ENCODE data around the gene ERC2.

Gene ERC2

DNA sequence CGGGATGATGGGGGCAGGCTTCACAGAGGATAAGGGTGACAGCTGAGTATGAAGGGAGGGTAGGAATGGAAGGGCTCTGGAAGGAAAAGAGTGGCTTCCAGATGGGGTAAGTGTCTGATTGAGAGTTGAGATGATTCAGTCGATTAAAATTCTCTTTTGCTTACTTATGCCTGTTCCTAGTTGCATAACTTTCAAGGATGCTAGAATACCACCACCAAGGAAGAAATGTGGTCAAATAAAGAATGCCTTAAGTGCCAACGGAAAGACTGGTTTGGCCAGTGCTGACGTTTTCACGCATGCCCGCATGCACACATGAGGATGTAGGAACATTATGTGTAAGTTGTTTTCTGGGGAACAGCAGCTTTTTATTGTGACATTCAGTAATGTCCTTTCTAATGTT is 717.7 kb downstream of the ERC2 start:
- Histone ChIP-seq H4K20me1 (ENCODE audit: low read depth, low read length) (no peaks in the 10 kb centered on the region), H3K79me2 (ENCODE audit: insufficient read depth, low read length) (no peaks in the 10 kb centered on the region), H3K4me3 (ENCODE audit: insufficient read depth, low read length, poor library complexity, severe bottlenecking) (no peak overlapping the region), H3K36me3 (ENCODE audit: low read length) (no peaks in the 10 kb centered on the region), H3K27me3 (ENCODE audit: low read length) (no peaks in the 10 kb centered on the region), H3K4me2 (ENCODE audit: low read depth, low read length, poor library complexity, severe bottlenecking) (no peak overlapping the region), H3K9me3 (ENCODE audit: insufficient read depth, low read length) (no peaks in the 10 kb centered on the region), H3K9me2 (replicated peaks; ENCODE audit: insufficient read depth, low read length) (no peaks in the 10 kb centered on the region), H3K27ac (ENCODE audit: low read depth, low read length) (no peak overlapping the region), H2AFZ (ENCODE audit: low read depth, low read length, severe bottlenecking) (no peak overlapping the region), H3F3A (ENCODE audit: insufficient read depth) (no peaks in the 10 kb centered on the region), H3K9ac (ENCODE audit: low read length) (no peak overlapping the region)
- no peak for TF ChIP-seq EZH2phosphoT487 (conservative IDR thresholded peaks at IDR 0.05; ENCODE audit: low read length)
- TF ChIP-seq, protein P1, sequence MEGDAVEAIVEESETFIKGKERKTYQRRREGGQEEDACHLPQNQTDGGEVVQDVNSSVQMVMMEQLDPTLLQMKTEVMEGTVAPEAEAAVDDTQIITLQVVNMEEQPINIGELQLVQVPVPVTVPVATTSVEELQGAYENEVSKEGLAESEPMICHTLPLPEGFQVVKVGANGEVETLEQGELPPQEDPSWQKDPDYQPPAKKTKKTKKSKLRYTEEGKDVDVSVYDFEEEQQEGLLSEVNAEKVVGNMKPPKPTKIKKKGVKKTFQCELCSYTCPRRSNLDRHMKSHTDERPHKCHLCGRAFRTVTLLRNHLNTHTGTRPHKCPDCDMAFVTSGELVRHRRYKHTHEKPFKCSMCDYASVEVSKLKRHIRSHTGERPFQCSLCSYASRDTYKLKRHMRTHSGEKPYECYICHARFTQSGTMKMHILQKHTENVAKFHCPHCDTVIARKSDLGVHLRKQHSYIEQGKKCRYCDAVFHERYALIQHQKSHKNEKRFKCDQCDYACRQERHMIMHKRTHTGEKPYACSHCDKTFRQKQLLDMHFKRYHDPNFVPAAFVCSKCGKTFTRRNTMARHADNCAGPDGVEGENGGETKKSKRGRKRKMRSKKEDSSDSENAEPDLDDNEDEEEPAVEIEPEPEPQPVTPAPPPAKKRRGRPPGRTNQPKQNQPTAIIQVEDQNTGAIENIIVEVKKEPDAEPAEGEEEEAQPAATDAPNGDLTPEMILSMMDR (IDR thresholded peaks at IDR 0.05; ENCODE audit: insufficient read depth, low read length, poor library complexity, severe bottlenecking): no peak

DNA sequence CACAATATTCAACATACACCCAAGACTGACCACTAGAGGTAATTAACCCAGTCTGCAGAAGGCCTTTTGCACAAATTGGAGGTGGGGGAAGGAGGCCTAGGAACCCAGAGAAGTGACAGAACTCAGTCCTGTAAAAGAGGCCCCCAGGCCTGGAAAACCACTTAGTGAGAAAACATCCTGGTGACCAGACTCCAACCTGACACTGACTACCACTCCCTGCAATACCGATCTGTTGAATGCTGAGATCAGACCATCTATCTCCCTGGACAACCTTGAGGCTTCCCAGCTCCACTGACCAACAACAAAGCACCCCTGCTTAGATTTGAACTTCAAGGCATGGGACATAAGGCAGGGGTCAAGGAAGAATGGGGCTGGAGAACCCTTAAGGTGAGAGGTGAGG is 719.2 kb downstream of the ERC2 start:
- Histone ChIP-seq H3K4me2 (ENCODE audit: low read depth, low read length, poor library complexity, severe bottlenecking) (no peak overlapping the region), H3K4me3 (ENCODE audit: insufficient read depth, low read length, poor library complexity, severe bottlenecking) (no peak overlapping the region), H3F3A (ENCODE audit: insufficient read depth) (no peaks in the 10 kb centered on the region), H3K27ac (ENCODE audit: low read depth, low read length) (no peak overlapping the region), H3K79me2 (ENCODE audit: insufficient read depth, low read length) (no peaks in the 10 kb centered on the region), H3K9me2 (replicated peaks; ENCODE audit: insufficient read depth, low read length) (no peaks in the 10 kb centered on the region), H3K9ac (ENCODE audit: low read length) (no peak overlapping the region), H3K36me3 (ENCODE audit: low read length) (no peaks in the 10 kb centered on the region), H2AFZ (ENCODE audit: low read depth, low read length, severe bottlenecking) (no peak overlapping the region), H4K20me1 (ENCODE audit: low read depth, low read length) (no peaks in the 10 kb centered on the region), H3K27me3 (ENCODE audit: low read length) (no peaks in the 10 kb centered on the region), H3K9me3 (ENCODE audit: insufficient read depth, low read length) (no peaks in the 10 kb centered on the region)
- TF ChIP-seq EZH2phosphoT487 (conservative IDR thresholded peaks at IDR 0.05; ENCODE audit: low read length): no peak
- TF ChIP-seq, protein P1 (IDR thresholded peaks at IDR 0.05; ENCODE audit: insufficient read depth, low read length, poor library complexity, severe bottlenecking): no peak

DNA sequence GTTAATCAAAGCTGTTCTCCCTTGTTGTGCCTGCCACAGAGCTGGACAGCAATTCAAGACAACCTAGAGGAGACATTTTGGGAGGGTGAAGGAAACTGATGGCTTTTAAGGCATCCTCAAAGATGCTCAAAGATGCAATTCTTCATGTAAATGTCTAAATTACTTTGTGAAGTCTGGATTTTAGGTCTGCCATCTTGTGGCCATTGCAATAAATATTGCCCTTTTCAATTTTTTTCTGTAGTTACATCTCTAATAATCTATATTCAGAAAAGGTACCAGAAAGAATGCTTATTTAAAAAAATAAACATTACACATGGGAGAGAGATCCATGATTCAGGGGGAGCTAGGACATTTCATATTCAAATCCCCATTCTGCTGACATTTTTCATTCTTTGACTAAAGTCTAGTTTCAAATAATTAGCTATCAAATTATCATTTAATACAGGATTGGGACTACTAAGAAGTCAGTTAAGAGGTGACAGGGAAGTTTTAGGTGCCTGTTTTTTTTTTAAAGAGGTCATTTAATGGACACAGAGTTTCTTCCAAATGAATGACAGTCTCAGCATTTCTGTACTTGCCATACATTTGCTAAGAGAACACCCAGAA is 721.4 kb downstream of the ERC2 start:
- no peaks in the 10 kb centered on the region for H4K20me1 ChIP-seq (ENCODE audit: low read depth, low read length)
- H3K9me2 ChIP-seq (replicated peaks; ENCODE audit: insufficient read depth, low read length): no peaks in the 10 kb centered on the region
- no peak overlapping the region for H2AFZ ChIP-seq (ENCODE audit: low read depth, low read length, severe bottlenecking)
- H3K36me3 ChIP-seq (ENCODE audit: low read length): no peaks in the 10 kb centered on the region
- H3K4me2 ChIP-seq (ENCODE audit: low read depth, low read length, poor library complexity, severe bottlenecking): no peak overlapping the region
- H3K27me3 ChIP-seq (ENCODE audit: low read length): no peaks in the 10 kb centered on the region
- H3K9ac ChIP-seq (ENCODE audit: low read length): no peak overlapping the region
- no peaks in the 10 kb centered on the region for H3K79me2 ChIP-seq (ENCODE audit: insufficient read depth, low read length)
- no peak overlapping the region for H3K4me3 ChIP-seq (ENCODE audit: insufficient read depth, low read length, poor library complexity, severe bottlenecking)
- no peak overlapping the region for H3K27ac ChIP-seq (ENCODE audit: low read depth, low read length)
- H3F3A ChIP-seq (ENCODE audit: insufficient read depth): no peaks in the 10 kb centered on the region
- TF ChIP-seq, protein P1 (IDR thresholded peaks at IDR 0.05; ENCODE audit: insufficient read depth, low read length, poor library complexity, severe bottlenecking): no peak
- no peak for TF ChIP-seq EZH2phosphoT487 (conservative IDR thresholded peaks at IDR 0.05; ENCODE audit: low read length)
- H3K9me3 ChIP-seq (ENCODE audit: insufficient read depth, low read length): no peaks in the 10 kb centered on the region

All from SU-DHL-6 (cell line).